Activated naive CD8-positive, alpha-beta T cell treated with anti-CD3 and anti-CD28 coated beads, Interleukin-2, amount 10 ng/mL, durations not matched to agents 7 days and 5 days (primary cell): ENCODE measurements around the gene CDK12. TPM values are rescaled to one million over a fixed set of nuclear protein-coding genes. Genes with fewer than 3 reads are reported as not detected.
A peak's percentile ranks its signal among the peaks of the same experiment; 100 is the strongest.
"Not testable (repeated sequence)": the region's sequence is repeated elsewhere in the genome, so short reads cannot be mapped to it uniquely, and the experiment has no call there.

Experiments
- ATAC-seq: fragments of 150-1000 bp; cut with Tn5 transposase; one replicate; pipeline ENCODE4 v1.10.0; 2021; ENCODE audit warnings: low read depth, moderate library complexity
- POLR2A ChIA-PET: fragments of 350-600 bp; sonication (Branson Sonifier 250); formaldehyde crosslinking; loops from one replicate; lab custom pipeline; 2021; ENCODE audit warnings: antibody characterized with exemption; lab: Charles Lee
- DNase-seq: peaks from one replicate; pipeline ENCODE4 v3.0.0; 2021
- H3K27ac Mint-ChIP-seq: one replicate; pipeline ENCODE4 v1.8.0; 2022; ENCODE audit warnings: mild to moderate bottlenecking, mixed read lengths
- H3K27me3 Mint-ChIP-seq: one replicate; pipeline ENCODE4 v1.8.0; 2022; ENCODE audit warnings: mild to moderate bottlenecking, moderate library complexity, mixed read lengths
- H3K36me3 Mint-ChIP-seq: one replicate; pipeline ENCODE4 v1.8.0; 2021; ENCODE audit warnings: mild to moderate bottlenecking, mixed read lengths
- H3K4me1 Mint-ChIP-seq: one replicate; pipeline ENCODE4 v1.8.0; 2021; ENCODE audit warnings: mixed read lengths
- H3K4me3 Mint-ChIP-seq: one replicate; pipeline ENCODE4 v1.8.0; 2022; ENCODE audit warnings: mild to moderate bottlenecking, moderate library complexity, mixed read lengths
- H3K9me3 Mint-ChIP-seq: one replicate; pipeline ENCODE4 v1.8.0; 2021; ENCODE audit warnings: mixed read lengths
- total RNA-seq, 2 experiments: library from RNA; stranded (reverse); gene quantifications; one replicate each; pipeline ENCODE4 v1.2.3, GENCODE V29; 2021

CDK12 gene
- total RNA-seq, 2 experiments from 2014 or later, result 86.6 to 87.6 TPM

- H3K4me3 Mint-ChIP-seq, result no peak overlapping the region
- POLR2A ChIA-PET, result no interaction called here
Measured at GRCh38 chr17:39543176-39543575, 81.9 kb downstream of the CDK12 start.

GRCh38 chr17:39543664-39544063 is 82.4 kb downstream of the CDK12 start:
- ATAC-seq (no peak), DNase-seq (no peak)
- H3K36me3 Mint-ChIP-seq, result peaks cover 3% of the 10 kb centered on the region
- H3K27me3 Mint-ChIP-seq, result no peaks in the 10 kb centered on the region
- no peak overlapping the region for H3K4me3 Mint-ChIP-seq
- H3K27ac Mint-ChIP-seq, result no peak overlapping the region
- H3K4me1 Mint-ChIP-seq, result peaks cover 12% of the 10 kb centered on the region
- H3K9me3 Mint-ChIP-seq, result no peaks in the 10 kb centered on the region
- POLR2A ChIA-PET, result no interaction called here

More at GRCh38 chr17:39543176-39543575, 81.9 kb downstream of the CDK12 start:
- no peak overlapping the region for H3K27ac Mint-ChIP-seq
- peaks cover 4% of the 10 kb centered on the region for H3K36me3 Mint-ChIP-seq
- H3K27me3 Mint-ChIP-seq, result no peaks in the 10 kb centered on the region
- no peak for ATAC-seq
- no peaks in the 10 kb centered on the region for H3K9me3 Mint-ChIP-seq
- H3K4me1 Mint-ChIP-seq, result peaks cover 16% of the 10 kb centered on the region
- DNase-seq, result no peak

GRCh38 chr17:39544361-39544760 is 83.1 kb downstream of the CDK12 start:
- DNase-seq, H3K27me3 Mint-ChIP-seq, POLR2A ChIA-PET, H3K4me1 Mint-ChIP-seq, H3K36me3 Mint-ChIP-seq, H3K4me3 Mint-ChIP-seq, H3K9me3 Mint-ChIP-seq, H3K27ac Mint-ChIP-seq, ATAC-seq: not testable (repeated sequence)

- no peaks in the 10 kb centered on the region for H3K27me3 Mint-ChIP-seq
- no peaks in the 10 kb centered on the region for H3K9me3 Mint-ChIP-seq
- H3K27ac Mint-ChIP-seq, result no peak overlapping the region
- no peaks in the 10 kb centered on the region for H3K4me1 Mint-ChIP-seq
- ATAC-seq, result peak; percentile 82
- POLR2A ChIA-PET, result interaction anchor here (0.8 to 1.0 kb wide), 3 partner anchors 11 to 341 kb away, joined by 3 to 4 read pairs (median 3); no protein-coding TSS in a partner anchor
- peaks cover 5% of the 10 kb centered on the region for H3K36me3 Mint-ChIP-seq
- DNase-seq, result peak; percentile 84
- H3K4me3 Mint-ChIP-seq, result no peak overlapping the region
Measured at GRCh38 chr17:39547713-39548478, 86.6 kb downstream of the CDK12 start.

GRCh38 chr17:39548494-39549225 is 87.4 kb downstream of the CDK12 start:
- H3K4me1 Mint-ChIP-seq, result no peaks in the 10 kb centered on the region
- H3K27ac Mint-ChIP-seq, result no peak overlapping the region
- ATAC-seq (no peak), DNase-seq (no peak)
- POLR2A ChIA-PET, result no interaction called here
- H3K9me3 Mint-ChIP-seq, result no peaks in the 10 kb centered on the region
- peaks cover 5% of the 10 kb centered on the region for H3K36me3 Mint-ChIP-seq
- H3K27me3 Mint-ChIP-seq, result no peaks in the 10 kb centered on the region
- no peak overlapping the region for H3K4me3 Mint-ChIP-seq

GRCh38 chr17:39549747-39550573 is 88.7 kb downstream of the CDK12 start:
- H3K36me3 Mint-ChIP-seq, result peaks cover 6% of the 10 kb centered on the region
- POLR2A ChIA-PET, result no interaction called here
- H3K9me3 Mint-ChIP-seq, result no peaks in the 10 kb centered on the region
- H3K4me3 Mint-ChIP-seq, result no peak overlapping the region
- H3K27me3 Mint-ChIP-seq, result no peaks in the 10 kb centered on the region
- DNase-seq, result no peak
- no peak for ATAC-seq
- no peak overlapping the region for H3K27ac Mint-ChIP-seq
- no peaks in the 10 kb centered on the region for H3K4me1 Mint-ChIP-seq

- Mint-ChIP-seq H3K4me3 (no peak overlapping the region), H3K27ac (no peak overlapping the region), H3K9me3 (no peaks in the 10 kb centered on the region), H3K4me1 (no peaks in the 10 kb centered on the region), H3K36me3 (peaks cover 8% of the 10 kb centered on the region), H3K27me3 (no peaks in the 10 kb centered on the region)
- POLR2A ChIA-PET, result no interaction called here
- DNase-seq (no peak), ATAC-seq (no peak)
Measured at GRCh38 chr17:39551879-39552278, 90.6 kb downstream of the CDK12 start.

- Mint-ChIP-seq H3K4me1 (no peaks in the 10 kb centered on the region), H3K36me3 (peaks cover 10% of the 10 kb centered on the region), H3K27ac (no peak overlapping the region), H3K4me3 (no peak overlapping the region), H3K9me3 (no peaks in the 10 kb centered on the region), H3K27me3 (no peaks in the 10 kb centered on the region)
- no peak for DNase-seq
- POLR2A ChIA-PET, result no interaction called here
- ATAC-seq, result no peak
Measured at GRCh38 chr17:39553341-39553945, 92.2 kb downstream of the CDK12 start.

GRCh38 chr17:39555368-39555767 is 94.1 kb downstream of the CDK12 start:
- H3K4me1 Mint-ChIP-seq, result no peaks in the 10 kb centered on the region
- ATAC-seq (no peak), DNase-seq (no peak)
- H3K27me3 Mint-ChIP-seq, result no peaks in the 10 kb centered on the region
- no peaks in the 10 kb centered on the region for H3K9me3 Mint-ChIP-seq
- H3K27ac Mint-ChIP-seq, result no peak overlapping the region
- no peak overlapping the region for H3K4me3 Mint-ChIP-seq
- peaks cover 11% of the 10 kb centered on the region for H3K36me3 Mint-ChIP-seq
- POLR2A ChIA-PET, result no interaction called here

GRCh38 chr17:39556423-39556822 is 95.1 kb downstream of the CDK12 start:
- DNase-seq, result no peak
- Mint-ChIP-seq H3K4me3 (no peak overlapping the region), H3K4me1 (no peaks in the 10 kb centered on the region), H3K36me3 (peaks cover 10% of the 10 kb centered on the region), H3K27ac (no peak overlapping the region), H3K9me3 (no peaks in the 10 kb centered on the region), H3K27me3 (no peaks in the 10 kb centered on the region)
- POLR2A ChIA-PET, result no interaction called here
- ATAC-seq, result no peak

GRCh38 chr17:39562395-39562794 is 101.1 kb downstream of the CDK12 start:
- POLR2A ChIA-PET, result interaction anchor here (0.6 kb wide), 1 partner anchor 75 kb away, joined by 6 read pairs; no protein-coding TSS in a partner anchor
- no peaks in the 10 kb centered on the region for H3K9me3 Mint-ChIP-seq
- ATAC-seq, result no peak
- no peak overlapping the region for H3K4me3 Mint-ChIP-seq
- no peak for DNase-seq
- H3K36me3 Mint-ChIP-seq, result peaks cover 21% of the 10 kb centered on the region
- H3K4me1 Mint-ChIP-seq, result no peaks in the 10 kb centered on the region
- no peak overlapping the region for H3K27ac Mint-ChIP-seq
- no peaks in the 10 kb centered on the region for H3K27me3 Mint-ChIP-seq

- Mint-ChIP-seq H3K27me3 (no peaks in the 10 kb centered on the region), H3K4me3 (no peak overlapping the region), H3K36me3 (peaks cover 18% of the 10 kb centered on the region), H3K27ac (no peak overlapping the region), H3K9me3 (no peaks in the 10 kb centered on the region), H3K4me1 (no peaks in the 10 kb centered on the region)
- POLR2A ChIA-PET, result interaction anchor here (0.7 kb wide), 1 partner anchor 91 kb away, joined by 11 read pairs; no protein-coding TSS in a partner anchor
- DNase-seq (no peak), ATAC-seq (no peak)
Measured at GRCh38 chr17:39562976-39563375, 101.7 kb downstream of the CDK12 start.

- DNase-seq, result no peak
- POLR2A ChIA-PET, result interaction anchor here (0.7 kb wide), 1 partner anchor 90 kb away, joined by 11 read pairs; no protein-coding TSS in a partner anchor
Measured at GRCh38 chr17:39563476-39563875, 102.2 kb downstream of the CDK12 start.

More at GRCh38 chr17:39563476-39563875, 102.2 kb downstream of the CDK12 start:
- peaks cover 21% of the 10 kb centered on the region for H3K36me3 Mint-ChIP-seq
- no peak for ATAC-seq
- H3K27ac Mint-ChIP-seq, result no peak overlapping the region
- H3K4me1 Mint-ChIP-seq, result no peaks in the 10 kb centered on the region
- no peaks in the 10 kb centered on the region for H3K27me3 Mint-ChIP-seq
- no peaks in the 10 kb centered on the region for H3K9me3 Mint-ChIP-seq
- H3K4me3 Mint-ChIP-seq, result no peak overlapping the region
